Keratinocyte (primary cell): Measurements from ENCODE around the gene CCDC88A.

ENCODE experiments used
- CTCF ChIP-seq, 3 experiments: IDR thresholded peaks in 1 of 3; conservative IDR thresholded peaks in 1 of 3; optimal IDR thresholded peaks in 1 of 3; 2 replicates in 2 of 3; 3 replicates in 1 of 3; pipeline versions ENCODE3 to v1.5.1; 2011; ENCODE audit warnings: low read length in 3 of 3, mild to moderate bottlenecking in 3 of 3, moderate library complexity in 2 of 3, control low read depth in 1 of 3, inconsistent platforms in 1 of 3; ENCODE audit not compliant: insufficient read depth in 2 of 3; ENCODE audit errors: extremely low read depth in 1 of 3
- EZH2 ChIP-seq: IDR thresholded peaks from one replicate; pipeline ENCODE4 v1.6.1; 2012; ENCODE audit warnings: inconsistent platforms, mild to moderate bottlenecking, low read length, moderate library complexity

- no peak for TF ChIP-seq CTCF (optimal IDR thresholded peaks at IDR 0.05 in 1 of 3, IDR thresholded peaks at IDR 0.05 in 1 of 3, conservative IDR thresholded peaks at IDR 0.05 in 1 of 3; ENCODE audit: extremely low read depth in 1 of 3, insufficient read depth in 2 of 3, low read length in 3 of 3)
- no peak for TF ChIP-seq EZH2
Measured at GRCh38 chr2:55338268-55338667, 81.4 kb downstream of the CCDC88A start.
